H9 (cell line): ENCODE measurements around the gene SORCS2. TPM values are rescaled to one million over a fixed set of nuclear protein-coding genes. Genes with fewer than 3 reads are reported as not detected.

Source experiments
- DNase-seq: peaks from one replicate; pipeline ENCODE4 v3.0.0-alpha.2; 2017
- H2AFZ ChIP-seq: one replicate; pipeline ENCODE4 v1.6.1; 2013; ENCODE audit warnings: mild to moderate bottlenecking, low read length, control low read depth, moderate library complexity
- H2AK5ac ChIP-seq: 2 replicates; pipeline ENCODE4 v1.6.1; 2013; ENCODE audit warnings: low read length, control low read depth, mixed read lengths; ENCODE audit not compliant: insufficient read length
- H2BK120ac ChIP-seq: one replicate; pipeline ENCODE4 v1.6.1; 2013; ENCODE audit warnings: low read depth, mild to moderate bottlenecking, low read length, control low read depth, inconsistent platforms; ENCODE audit not compliant: poor library complexity, severe bottlenecking
- H2BK12ac ChIP-seq: 2 replicates; pipeline ENCODE4 v1.6.1; 2013; ENCODE audit warnings: low read length, control low read depth, mixed read lengths, low read depth; ENCODE audit not compliant: insufficient read length
- H2BK15ac ChIP-seq: 2 replicates; pipeline ENCODE4 v1.6.1; 2013; ENCODE audit warnings: low read depth, low read length, control low read depth
- H2BK20ac ChIP-seq: one replicate; pipeline ENCODE4 v1.6.1; 2013; ENCODE audit warnings: low read depth, mild to moderate bottlenecking, low read length, control low read depth, inconsistent platforms; ENCODE audit not compliant: poor library complexity, severe bottlenecking
- H2BK5ac ChIP-seq: 2 replicates; pipeline ENCODE4 v1.6.1; 2013; ENCODE audit warnings: low read length, control low read depth, mixed read lengths; ENCODE audit not compliant: insufficient read length
- H3K14ac ChIP-seq: 2 replicates; pipeline ENCODE4 v1.6.1; 2013; ENCODE audit warnings: low read length, control low read depth; ENCODE audit not compliant: insufficient read depth
- H3K18ac ChIP-seq: 2 replicates; pipeline ENCODE4 v1.6.1; 2013; ENCODE audit warnings: low read depth, mild to moderate bottlenecking, mixed read lengths, low read length, control low read depth; ENCODE audit not compliant: insufficient read length
- H3K23ac ChIP-seq: 2 replicates; pipeline ENCODE4 v1.6.1; 2013; ENCODE audit warnings: low read length, control low read depth, mixed read lengths, low read depth; ENCODE audit not compliant: insufficient read length
- H3K23me2 ChIP-seq: 2 replicates; pipeline ENCODE4 v1.6.1; 2013; ENCODE audit warnings: low read depth, mild to moderate bottlenecking, mixed read lengths, low read length, control low read depth; ENCODE audit not compliant: insufficient read length, poor library complexity, severe bottlenecking
- H3K27ac ChIP-seq: 2 replicates; pipeline ENCODE4 v1.5.1; 2013; ENCODE audit warnings: low read length, control low read depth, mixed read lengths, low read depth; ENCODE audit not compliant: insufficient read length
- H3K27me3 ChIP-seq: 2 replicates; pipeline ENCODE4 v1.6.1; 2013; ENCODE audit warnings: low read length, control low read depth, inconsistent platforms; ENCODE audit not compliant: insufficient read depth
- H3K4ac ChIP-seq: 2 replicates; pipeline ENCODE4 v1.6.1; 2013; ENCODE audit warnings: low read depth, mild to moderate bottlenecking, control low read depth, inconsistent platforms, low read length, moderate library complexity
- H3K4me1 ChIP-seq: 2 replicates; pipeline ENCODE4 v1.6.1; 2013; ENCODE audit warnings: low read length, control low read depth, inconsistent platforms; ENCODE audit not compliant: insufficient read depth
- H3K4me2 ChIP-seq: 2 replicates; pipeline ENCODE4 v1.6.1; 2013; ENCODE audit warnings: low read length, control low read depth, mixed read lengths; ENCODE audit not compliant: insufficient read length, insufficient read depth
- H3K56ac ChIP-seq: 2 replicates; pipeline ENCODE4 v1.6.1; 2013; ENCODE audit warnings: low read depth, mild to moderate bottlenecking, mixed read lengths, low read length, control low read depth; ENCODE audit not compliant: insufficient read length
- H3K79me1 ChIP-seq: 2 replicates; pipeline ENCODE4 v1.6.1; 2013; ENCODE audit warnings: low read depth, mild to moderate bottlenecking, moderate library complexity, low read length, control low read depth, inconsistent platforms; ENCODE audit not compliant: insufficient read depth, poor library complexity, severe bottlenecking
- H3K79me2 ChIP-seq: 2 replicates; pipeline ENCODE4 v1.6.1; 2013; ENCODE audit warnings: low read length, control low read depth, inconsistent platforms; ENCODE audit not compliant: insufficient read depth
- H3K9ac ChIP-seq: 2 replicates; pipeline ENCODE4 v1.6.1; 2013; ENCODE audit warnings: low read length, control low read depth, mixed read lengths; ENCODE audit not compliant: insufficient read length; ENCODE audit errors: extremely low read depth
- H3K9me3 ChIP-seq: one replicate; pipeline ENCODE4 v1.6.1; 2013; ENCODE audit warnings: low read depth, low read length, inconsistent platforms; ENCODE audit not compliant: control insufficient read depth
- H3T11ph ChIP-seq: one replicate; pipeline ENCODE4 v1.6.1; 2013; ENCODE audit warnings: mild to moderate bottlenecking, low read length, control low read depth, inconsistent platforms
- H4K20me1 ChIP-seq: one replicate; pipeline ENCODE4 v1.6.1; 2013; ENCODE audit not compliant: control insufficient read depth, insufficient read length, insufficient read depth
- H4K5ac ChIP-seq: 2 replicates; pipeline ENCODE4 v1.6.1; 2013; ENCODE audit warnings: low read depth, mild to moderate bottlenecking, mixed read lengths, low read length, control low read depth; ENCODE audit not compliant: insufficient read length
- H4K8ac ChIP-seq: replicated peaks from 2 replicates; pipeline ENCODE4 v1.6.1; 2013; ENCODE audit warnings: low read length, control low read depth, mixed read lengths, low read depth; ENCODE audit not compliant: insufficient read length
- H4K91ac ChIP-seq: 2 replicates; pipeline ENCODE4 v1.6.1; 2013; ENCODE audit warnings: low read depth, mild to moderate bottlenecking, moderate library complexity, mixed read lengths, low read length, control low read depth; ENCODE audit not compliant: insufficient read length
- H3K27ac Mint-ChIP-seq, 3 experiments: 2 replicates in 2 of 3; 3 replicates in 1 of 3; pipeline ENCODE4 v1.8.0; 2020 to 2021; ENCODE audit warnings: mixed read lengths in 3 of 3, mild to moderate bottlenecking in 1 of 3, moderate library complexity in 1 of 3
- H3K27me3 Mint-ChIP-seq: 2 replicates; pipeline ENCODE4 v1.8.0; 2021; ENCODE audit warnings: low read depth, mild to moderate bottlenecking, moderate library complexity, mixed read lengths
- H3K36me3 Mint-ChIP-seq, 3 experiments: 2 replicates in 2 of 3; 3 replicates in 1 of 3; pipeline ENCODE4 v1.8.0; 2020 to 2021; ENCODE audit warnings: low read depth in 3 of 3, mixed read lengths in 3 of 3; ENCODE audit not compliant: insufficient read depth in 1 of 3
- H3K4me1 Mint-ChIP-seq, 2 experiments: 2 replicates each; pipeline ENCODE4 v1.8.0; 2020; ENCODE audit warnings: mixed read lengths in 2 of 2
- H3K4me3 Mint-ChIP-seq, 2 experiments: 2 replicates in 1 of 2; 3 replicates in 1 of 2; pipeline ENCODE4 v1.8.0; 2020 to 2021; ENCODE audit warnings: mild to moderate bottlenecking in 2 of 2, mixed read lengths in 2 of 2, moderate library complexity in 1 of 2
- H3K9me3 Mint-ChIP-seq, 2 experiments: 2 replicates in 1 of 2; 3 replicates in 1 of 2; pipeline ENCODE4 v1.8.0; 2020; ENCODE audit warnings: mild to moderate bottlenecking in 2 of 2, mixed read lengths in 2 of 2, moderate library complexity in 1 of 2
- CTCF ChIP-seq: fragments of 200-600 bp; sonication (generic); conservative IDR thresholded peaks from 3 replicates; pipeline ENCODE4 v1.8.0; 2021; ENCODE audit warnings: antibody characterized with exemption, mild to moderate bottlenecking
- WGBS: extraction: QIAGEN DNeasy Blood & Tissue Kit; methylation state at CpG from one replicate; pipeline ENCODE4 v1.1.7; 2013; ENCODE audit warnings: missing lambda C conversion rate, low lambda C conversion rate, mixed read lengths; ENCODE audit not compliant: insufficient read length; ENCODE audit errors: extremely low coverage; 5-methylcytosine and 5-hydroxymethylcytosine counted together
- total RNA-seq: library from RNA; stranded (reverse); gene quantifications from 2 replicates; pipeline ENCODE4 v1.2.1, GENCODE V29; 2021

Gene SORCS2
- total RNA-seq, 1 experiment from 2014 or later = 0.57 TPM

- DNase-seq = no peak
- no peak overlapping the region for H2BK12ac ChIP-seq
- no peaks in the 10 kb centered on the region for H3K79me1 ChIP-seq
- H3K23ac ChIP-seq = no peak overlapping the region
- H2AFZ ChIP-seq = no peak overlapping the region
- no peak overlapping the region for H4K8ac ChIP-seq
- no peaks in the 10 kb centered on the region for H3K9me3 ChIP-seq
- H3K4me2 ChIP-seq = no peak overlapping the region
- H3K18ac ChIP-seq = no peak overlapping the region
- no peak overlapping the region for H2BK15ac ChIP-seq
- TF ChIP-seq CTCF = no peak
- H3K27ac Mint-ChIP-seq = no peak overlapping the region
- H3K79me2 ChIP-seq = no peaks in the 10 kb centered on the region
- no peak overlapping the region for H2AK5ac ChIP-seq
- no peak overlapping the region for H3T11ph ChIP-seq
- no peak overlapping the region for H2BK120ac ChIP-seq
- H3K56ac ChIP-seq = no peak overlapping the region
- H3K9ac ChIP-seq = no peak overlapping the region
- H3K27ac ChIP-seq = no peak overlapping the region
- peaks cover 43% of the 10 kb centered on the region for H3K27me3 Mint-ChIP-seq
- H4K91ac ChIP-seq = no peak overlapping the region
- no peaks in the 10 kb centered on the region for H4K20me1 ChIP-seq
- 0 out of 2 replicates have a peak, but pooled peaks cover 2% of the 10 kb centered on the region for H3K27me3 ChIP-seq
- H2BK5ac ChIP-seq = no peak overlapping the region
- no peak overlapping the region for H4K5ac ChIP-seq
- WGBS = no CpG with 5 or more reads among the region's 20 CpGs
- H3K4me1 ChIP-seq = no peaks in the 10 kb centered on the region
- H3K9me3 Mint-ChIP-seq = no peaks in the 10 kb centered on the region; a peak in 2 of 5 replicates
- no peak overlapping the region for H3K4me3 Mint-ChIP-seq
- H2BK20ac ChIP-seq = no peak overlapping the region
- no peak overlapping the region; the same call in 1 of the 2 replicates for H3K14ac ChIP-seq
- no peaks in the 10 kb centered on the region; a peak in 1 of 7 replicates for H3K36me3 Mint-ChIP-seq
- no peak overlapping the region for H3K4ac ChIP-seq
- H3K23me2 ChIP-seq = no peaks in the 10 kb centered on the region
- peaks cover 17 to 19% of the 10 kb centered on the region in 2 experiments for H3K4me1 Mint-ChIP-seq
These were observed 521.8 kb downstream of the SORCS2 start for GRCh38 chr4:7714176-7714575.
